Smooth muscle cell (in vitro differentiated cells): ENCODE results near the gene IRX3. TPM values are rescaled to one million over a fixed set of nuclear protein-coding genes. Genes with fewer than 3 reads are reported as not detected.

Experiments used
- DNase-seq: peaks from one replicate; lab custom pipeline; 2025; ENCODE audit not compliant: unreplicated experiment; lab: John Stamatoyannopoulos, UW
- H2AFZ ChIP-seq: fragments of 200-600 bp; sonication (generic); 2 replicates; pipeline ENCODE4 v1.6.0; 2016; ENCODE audit warnings: antibody characterized with exemption, low read depth, mild to moderate bottlenecking
- H3F3A ChIP-seq: fragments of 200-600 bp; sonication (generic); 2 replicates; pipeline ENCODE4 v1.6.0; 2017; ENCODE audit warnings: antibody characterized with exemption, low read depth
- H3K27ac ChIP-seq: fragments of 200-600 bp; sonication (generic); 2 replicates; pipeline ENCODE4 v1.5.1; 2016; ENCODE audit warnings: low read depth, mild to moderate bottlenecking
- H3K27me3 ChIP-seq: fragments of 200-600 bp; sonication (generic); 2 replicates; pipeline ENCODE4 v1.6.1; 2016; ENCODE audit warnings: low read depth, mild to moderate bottlenecking
- H3K36me3 ChIP-seq: fragments of 200-600 bp; sonication (generic); 2 replicates; pipeline ENCODE4 v1.5.1; 2016; ENCODE audit warnings: low read depth
- H3K4me1 ChIP-seq: fragments of 200-600 bp; sonication (generic); 2 replicates; pipeline ENCODE4 v1.5.1; 2016; ENCODE audit warnings: low read depth
- H3K4me2 ChIP-seq: fragments of 200-600 bp; sonication (generic); 2 replicates; pipeline ENCODE4 v1.6.0; 2016; ENCODE audit warnings: mild to moderate bottlenecking
- H3K4me3 ChIP-seq: fragments of 200-600 bp; sonication (generic); 2 replicates; pipeline ENCODE4 v1.5.1; 2016; ENCODE audit warnings: mild to moderate bottlenecking
- H3K79me2 ChIP-seq: fragments of 200-600 bp; sonication (generic); 2 replicates; pipeline ENCODE4 v1.6.0; 2016; ENCODE audit warnings: low read depth, mild to moderate bottlenecking
- H3K9ac ChIP-seq: fragments of 200-600 bp; sonication (generic); 2 replicates; pipeline ENCODE4 v1.6.0; 2016; ENCODE audit warnings: low read depth
- H3K9me3 ChIP-seq: fragments of 200-600 bp; sonication (generic); replicated peaks from 2 replicates; pipeline ENCODE4 v1.5.1; 2016; ENCODE audit warnings: low read depth
- H4K20me1 ChIP-seq: fragments of 200-600 bp; sonication (generic); 2 replicates; pipeline ENCODE4 v1.6.0; 2016; ENCODE audit warnings: low read depth
- WGBS: methylation state at CpG from one replicate; pipeline ENCODE4 v1.1.7; 2016; ENCODE audit warnings: low lambda C conversion rate; 5-methylcytosine and 5-hydroxymethylcytosine counted together
- polyA plus RNA-seq: library from polyadenylated mRNA; unstranded; fragments of >200 nt; fragmentation: Nextera tagmentation; extraction: Ambion mirVana; gene quantifications from 2 replicates; pipeline ENCODE4 v1.2.1, GENCODE V29; 2016
- total RNA-seq: library from RNA; depleted of rRNA; stranded (reverse); fragments of >200 nt; gene quantifications from 2 replicates; pipeline ENCODE4 v1.2.3, GENCODE V29; 2014
- TF ChIP-seq, protein P1 (sequence below): fragments of 200-600 bp; sonication (generic); IDR thresholded peaks from 2 replicates; pipeline ENCODE4 v1.5.1; 2017; ENCODE audit warnings: borderline replicate concordance, mild to moderate bottlenecking, antibody characterized with exemption; ENCODE audit not compliant: insufficient read depth, poor library complexity, severe bottlenecking

IRX3 gene
- total and polyA plus RNA-seq, 2 experiments from 2014 or later = 0.49 to 3.1 TPM

DNA sequence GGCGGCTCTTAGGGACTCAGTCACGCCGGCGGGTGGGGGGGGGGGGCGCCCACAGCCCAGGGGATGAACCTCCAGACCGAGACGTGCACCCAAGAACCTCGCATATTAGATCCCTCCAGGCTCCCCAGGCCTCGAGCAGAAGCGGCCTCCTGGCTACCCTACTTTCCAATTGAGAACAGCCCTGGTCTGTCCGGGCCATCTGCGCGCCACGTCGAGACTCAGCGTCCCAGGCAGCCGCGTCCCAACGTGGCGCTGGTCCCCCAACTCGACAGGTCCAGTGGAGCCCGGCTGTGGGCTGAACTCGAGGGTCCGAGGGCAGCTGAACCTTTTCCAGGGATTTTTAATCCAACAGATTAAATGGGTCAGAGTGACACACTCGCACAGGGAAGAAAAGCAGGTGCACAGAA lies 2.3 kb upstream of the IRX3 start:
- Histone ChIP-seq H3K4me1 (peaks cover 17% of the 10 kb centered on the region), H3K4me3 (no peak overlapping the region), H2AFZ (no peak overlapping the region), H3K9ac (no peak overlapping the region), H4K20me1 (no peaks in the 10 kb centered on the region), H3K79me2 (no peaks in the 10 kb centered on the region), H3K27me3 (peaks cover 96% of the 10 kb centered on the region), H3K27ac (no peak overlapping the region), H3F3A (no peaks in the 10 kb centered on the region), H3K36me3 (no peaks in the 10 kb centered on the region), H3K4me2 (no peak overlapping the region), H3K9me3 (no peaks in the 10 kb centered on the region)
- no peak for DNase-seq
- 3% methylated on average over 23 of the region's 25 CpGs for WGBS
- TF ChIP-seq, protein P1, sequence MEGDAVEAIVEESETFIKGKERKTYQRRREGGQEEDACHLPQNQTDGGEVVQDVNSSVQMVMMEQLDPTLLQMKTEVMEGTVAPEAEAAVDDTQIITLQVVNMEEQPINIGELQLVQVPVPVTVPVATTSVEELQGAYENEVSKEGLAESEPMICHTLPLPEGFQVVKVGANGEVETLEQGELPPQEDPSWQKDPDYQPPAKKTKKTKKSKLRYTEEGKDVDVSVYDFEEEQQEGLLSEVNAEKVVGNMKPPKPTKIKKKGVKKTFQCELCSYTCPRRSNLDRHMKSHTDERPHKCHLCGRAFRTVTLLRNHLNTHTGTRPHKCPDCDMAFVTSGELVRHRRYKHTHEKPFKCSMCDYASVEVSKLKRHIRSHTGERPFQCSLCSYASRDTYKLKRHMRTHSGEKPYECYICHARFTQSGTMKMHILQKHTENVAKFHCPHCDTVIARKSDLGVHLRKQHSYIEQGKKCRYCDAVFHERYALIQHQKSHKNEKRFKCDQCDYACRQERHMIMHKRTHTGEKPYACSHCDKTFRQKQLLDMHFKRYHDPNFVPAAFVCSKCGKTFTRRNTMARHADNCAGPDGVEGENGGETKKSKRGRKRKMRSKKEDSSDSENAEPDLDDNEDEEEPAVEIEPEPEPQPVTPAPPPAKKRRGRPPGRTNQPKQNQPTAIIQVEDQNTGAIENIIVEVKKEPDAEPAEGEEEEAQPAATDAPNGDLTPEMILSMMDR = no peak

DNA sequence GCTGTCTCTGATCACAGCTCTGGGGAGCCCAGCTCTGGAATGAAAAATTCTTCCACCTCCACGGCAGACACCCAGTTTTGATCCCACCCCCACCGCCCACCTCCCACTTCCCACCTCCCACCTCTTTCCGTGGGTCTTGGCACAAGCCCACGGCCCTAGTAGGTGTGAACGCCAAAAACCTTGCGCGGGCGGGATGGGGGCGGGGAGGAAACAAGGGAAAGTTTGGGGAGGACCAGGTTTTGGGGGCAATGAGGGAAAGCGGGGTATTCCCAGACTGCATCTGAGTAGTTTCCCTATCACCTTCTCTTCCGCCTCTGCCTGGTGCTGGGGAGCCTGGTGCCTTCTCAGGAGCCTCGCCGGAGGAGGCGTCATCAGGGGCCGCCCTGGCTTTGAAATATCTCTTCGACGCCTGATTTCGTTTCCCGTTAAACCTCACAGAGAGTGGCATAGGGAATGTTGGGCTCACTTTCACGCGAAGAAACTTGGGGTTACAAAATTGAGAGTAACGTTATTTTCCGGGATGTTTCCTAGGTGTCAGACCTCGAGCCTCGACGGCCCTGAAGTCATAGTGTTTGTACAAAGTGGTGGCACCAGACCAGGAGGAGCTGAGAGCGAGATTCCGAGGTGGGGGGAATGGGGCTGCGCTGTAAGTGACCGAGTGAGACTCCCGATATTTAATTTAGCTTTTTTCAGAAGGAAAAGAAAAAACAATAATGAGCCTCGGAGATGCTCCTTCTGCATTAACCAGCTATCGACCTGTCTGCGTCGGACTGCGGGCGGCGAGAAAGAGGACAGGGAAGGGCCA lies 1.6 kb upstream of the IRX3 start:
- no peak overlapping the region for H3K27ac ChIP-seq
- H2AFZ ChIP-seq = no peak overlapping the region
- H3K4me2 ChIP-seq = peak overlapping the region; percentile 84
- no peaks in the 10 kb centered on the region for H3K9me3 ChIP-seq
- TF ChIP-seq, protein P1 = no peak
- no peaks in the 10 kb centered on the region for H3F3A ChIP-seq
- no peaks in the 10 kb centered on the region for H3K36me3 ChIP-seq
- 10% methylated on average over 27 of the region's 38 CpGs for WGBS
- peaks cover 96% of the 10 kb centered on the region for H3K27me3 ChIP-seq
- H3K4me1 ChIP-seq = peaks cover 23% of the 10 kb centered on the region
- no peak overlapping the region for H3K9ac ChIP-seq
- H3K79me2 ChIP-seq = no peaks in the 10 kb centered on the region
- no peaks in the 10 kb centered on the region for H4K20me1 ChIP-seq
- H3K4me3 ChIP-seq = no peak overlapping the region
- no peak for DNase-seq

GRCh38 chr16:54287131-54288029 lies 793 bp upstream of the IRX3 start:
- no peak for DNase-seq
- Histone ChIP-seq H3K9ac (no peak overlapping the region), H3K4me2 (peak overlapping the region; percentile 84), H3K4me3 (peak overlapping the region; percentile 56), H3K4me1 (peaks cover 27% of the 10 kb centered on the region), H4K20me1 (no peaks in the 10 kb centered on the region), H2AFZ (peak overlapping the region; percentile 49), H3K27ac (no peak overlapping the region), H3K27me3 (peaks cover 96% of the 10 kb centered on the region), H3F3A (no peaks in the 10 kb centered on the region), H3K79me2 (no peaks in the 10 kb centered on the region), H3K9me3 (no peaks in the 10 kb centered on the region), H3K36me3 (no peaks in the 10 kb centered on the region)
- 2% methylated on average over 52 of the region's 61 CpGs for WGBS
- TF ChIP-seq, protein P1 = no peak
